ENCODE data around the gene CDC42BPB. TPM values are rescaled to one million over a fixed set of nuclear protein-coding genes. Genes with fewer than 3 reads are reported as not detected.
A peak's percentile ranks its signal among the peaks of the same experiment; 100 is the strongest.

The CDC42BPB gene
- 26.2 and 26.6 TPM in 2 replicates for total RNA-seq (2014; rRNA removed; shearing (Covaris generic))

GRCh38 chr14:103057372-103058163, at the start of gene CDC42BPB:
CDC42BPB (minus strand) TSS chr14:103057549; CDS start chr14:103057173, 376 bp downstream.
- peak; percentile 53 for DNase-seq (ENCODE audit: low spot score)

GRCh38 chr14:103105580-103106150, 48.3 kb upstream of the CDC42BPB start:
- DNase-seq (ENCODE audit: low spot score): no peak

- DNase-seq (ENCODE audit: low spot score): no peak
Measured at GRCh38 chr14:103104654-103105452, 47.5 kb upstream of the CDC42BPB start.

GRCh38 chr14:103104389-103104653, 47.0 kb upstream of the CDC42BPB start:
- DNase-seq (ENCODE audit: low spot score): no peak

GRCh38 chr14:103103461-103104388, 46.4 kb upstream of the CDC42BPB start:
- peak; percentile 38 for DNase-seq (ENCODE audit: low spot score)

GRCh38 chr14:103102689-103103260, 45.4 kb upstream of the CDC42BPB start:
- no peak for DNase-seq (ENCODE audit: low spot score)

- no peak for DNase-seq (ENCODE audit: low spot score)
Measured at GRCh38 chr14:103101963-103102688, 44.8 kb upstream of the CDC42BPB start.

- no peak for DNase-seq (ENCODE audit: low spot score)
Measured at GRCh38 chr14:103101257-103101962, 44.1 kb upstream of the CDC42BPB start.

- no peak for DNase-seq (ENCODE audit: low spot score)
Measured at GRCh38 chr14:103100281-103101121, 43.2 kb upstream of the CDC42BPB start.

GRCh38 chr14:103099733-103100280, 42.5 kb upstream of the CDC42BPB start:
- DNase-seq (ENCODE audit: low spot score): no peak

GRCh38 chr14:103099081-103099732, 41.9 kb upstream of the CDC42BPB start:
- no peak for DNase-seq (ENCODE audit: low spot score)

- no peak for DNase-seq (ENCODE audit: low spot score)
Measured at GRCh38 chr14:103097994-103098957, 40.9 kb upstream of the CDC42BPB start.

GRCh38 chr14:103097244-103097993, 40.1 kb upstream of the CDC42BPB start:
- no peak for DNase-seq (ENCODE audit: low spot score)

GRCh38 chr14:103096387-103096786, 39.0 kb upstream of the CDC42BPB start:
- no peak for DNase-seq (ENCODE audit: low spot score)

- no peak for DNase-seq (ENCODE audit: low spot score)
Measured at GRCh38 chr14:103095210-103095778, 37.9 kb upstream of the CDC42BPB start.
